Myocyte (in vitro differentiated cells): ENCODE data around the gene HECTD1. TPM values are rescaled to one million over a fixed set of nuclear protein-coding genes. Genes with fewer than 3 reads are reported as not detected.
"Not testable (repeated sequence)": the region's sequence is repeated elsewhere in the genome, so short reads cannot be mapped to it uniquely, and the experiment has no call there.

Experiments used
- DNase-seq: peaks from one replicate; pipeline ENCODE4 v3.0.0-alpha.2; 2012; ENCODE audit warnings: low read depth
- total RNA-seq: library from RNA; depleted of rRNA; stranded (reverse); fragments of >200 nt; gene quantifications from 2 replicates; pipeline ENCODE4 v1.2.3, GENCODE V29; 2014

Gene HECTD1
- total RNA-seq, 1 donor from 2014 or later = 221 TPM

DNA sequence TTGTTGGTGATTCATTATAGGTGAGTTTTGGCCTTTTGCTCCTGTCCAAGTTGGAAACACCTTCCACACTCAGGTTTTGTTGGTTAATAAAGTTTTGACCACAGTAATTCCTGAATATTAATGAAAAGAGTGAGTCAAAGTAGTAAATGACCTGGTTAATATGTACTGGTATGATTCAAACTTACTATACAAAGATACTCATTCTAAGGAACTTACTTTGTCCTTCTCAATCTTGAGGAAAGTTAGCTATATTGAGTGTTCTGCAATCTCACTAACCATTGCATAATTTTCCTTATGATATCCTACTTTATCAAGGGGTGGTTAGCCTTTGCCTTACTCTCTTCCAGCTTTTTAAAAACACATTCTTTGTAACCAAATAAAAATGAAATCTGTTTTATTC, 20.9 kb upstream of the HECTD1 start:
- no peak for DNase-seq

DNA sequence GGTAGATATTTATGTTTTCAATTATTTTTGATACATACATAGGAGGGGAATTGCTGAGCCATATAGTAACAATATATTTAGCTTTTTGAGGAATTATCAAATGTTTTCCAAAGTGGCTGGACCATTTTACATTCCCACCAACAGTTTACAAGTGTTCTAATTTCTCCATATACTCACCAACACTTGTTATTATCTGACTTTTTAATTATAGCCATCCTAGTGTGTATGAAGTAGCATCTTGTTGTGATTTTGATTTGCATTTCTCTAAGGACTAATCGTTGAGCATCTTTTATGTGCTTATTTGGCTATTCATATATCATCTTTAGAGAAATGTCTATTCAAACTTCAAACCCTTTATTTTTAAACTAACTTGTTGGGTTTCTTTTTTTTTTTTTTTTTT, 17.2 kb upstream of the HECTD1 start:
- no peak for DNase-seq

DNA sequence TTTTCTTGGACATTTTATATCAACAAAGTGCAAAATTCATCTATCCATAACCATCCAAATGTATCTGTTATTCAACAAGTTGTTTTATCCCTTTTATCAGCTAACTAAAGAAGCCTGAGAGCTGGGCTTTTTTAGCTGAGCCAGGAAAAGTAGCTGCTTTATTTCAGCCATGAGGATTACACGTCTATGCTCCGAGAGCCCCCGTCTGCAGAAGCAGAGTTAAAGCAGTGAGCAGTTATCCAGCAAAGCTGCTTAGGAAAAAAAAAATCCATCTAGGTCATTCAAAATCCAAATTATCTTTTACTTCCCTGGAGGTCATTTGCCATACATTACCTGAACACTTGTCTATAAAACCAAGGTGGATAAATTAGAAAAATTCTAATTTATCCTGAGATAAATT, 15.7 kb upstream of the HECTD1 start:
- DNase-seq = no peak

DNA sequence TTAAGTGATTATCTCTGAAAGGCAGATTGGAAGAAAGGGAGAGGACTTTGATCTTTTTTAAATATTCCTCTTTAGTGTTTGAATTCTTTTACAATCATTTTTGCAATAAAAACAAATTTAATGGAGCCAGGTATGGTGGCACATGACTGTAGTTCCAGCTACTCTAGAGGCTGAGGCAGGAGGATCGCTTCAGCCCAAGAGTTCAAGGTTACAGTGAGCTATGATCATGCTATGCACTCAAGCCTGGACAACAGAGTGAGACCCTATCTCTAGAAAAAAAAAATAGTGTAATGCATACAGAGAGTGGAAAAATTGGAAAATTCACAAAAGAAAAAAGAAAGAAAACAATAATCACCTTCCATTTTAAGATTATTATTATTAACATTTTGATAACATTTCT, 15.2 kb upstream of the HECTD1 start:
- DNase-seq = no peak

DNA sequence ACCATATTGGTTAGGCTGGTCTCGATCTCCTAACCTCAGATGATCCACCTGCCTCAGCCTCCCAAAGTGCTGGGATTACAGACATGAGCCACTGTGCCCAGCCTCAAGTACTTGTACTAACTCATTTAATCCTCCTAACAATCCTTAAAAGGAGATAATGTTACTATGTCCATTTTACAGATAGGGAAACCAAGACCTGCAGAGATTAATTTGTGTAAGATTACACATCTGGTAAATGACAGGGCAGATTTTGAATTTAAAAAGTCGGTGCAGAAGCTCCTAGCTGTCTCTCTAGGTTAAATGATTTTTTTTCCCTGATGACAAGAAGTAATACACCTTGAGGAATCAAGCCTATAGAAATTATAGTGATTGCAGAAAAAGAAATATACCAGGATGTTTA, 13.7 kb upstream of the HECTD1 start:
- no peak for DNase-seq

DNA sequence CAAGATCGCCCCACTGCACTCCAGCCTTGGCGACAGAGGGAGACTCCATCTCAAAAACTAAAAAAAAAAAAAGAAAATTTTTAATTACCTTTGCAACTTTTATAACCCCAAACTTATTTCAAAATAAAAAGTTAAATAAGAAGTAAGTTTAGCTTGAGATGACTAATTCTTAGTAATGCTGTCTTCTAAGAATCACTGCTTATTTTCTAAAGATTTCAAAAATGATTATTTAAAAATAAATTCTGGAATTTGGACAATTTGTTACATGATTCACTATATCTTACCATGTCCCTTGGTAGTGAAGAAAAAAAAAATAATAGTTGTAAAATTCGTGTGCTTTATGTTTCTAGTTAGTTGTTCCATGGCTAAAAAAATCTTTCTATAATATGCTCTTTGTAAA, 11.6 kb upstream of the HECTD1 start:
- DNase-seq = no peak

DNA sequence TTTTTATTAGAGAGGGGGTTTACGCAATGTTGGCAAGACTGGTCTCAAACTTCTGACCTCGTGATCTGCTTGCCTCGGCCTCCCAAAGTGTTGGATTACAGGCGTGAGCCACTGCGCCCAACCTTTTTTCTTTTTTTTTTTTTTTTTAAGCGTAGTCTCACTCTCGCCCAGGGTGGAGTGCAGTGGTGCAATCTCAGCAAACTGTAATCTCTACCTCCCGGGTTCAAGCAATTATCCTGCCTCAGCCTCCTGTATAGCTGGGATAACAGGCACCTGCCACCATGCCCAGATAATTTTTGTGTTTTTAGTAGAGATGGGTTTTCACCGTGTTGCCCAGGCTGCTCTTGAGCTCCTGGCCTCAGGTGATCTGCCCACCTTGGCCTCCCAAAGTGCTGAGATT, 8.8 kb upstream of the HECTD1 start:
- no peak for DNase-seq

DNA sequence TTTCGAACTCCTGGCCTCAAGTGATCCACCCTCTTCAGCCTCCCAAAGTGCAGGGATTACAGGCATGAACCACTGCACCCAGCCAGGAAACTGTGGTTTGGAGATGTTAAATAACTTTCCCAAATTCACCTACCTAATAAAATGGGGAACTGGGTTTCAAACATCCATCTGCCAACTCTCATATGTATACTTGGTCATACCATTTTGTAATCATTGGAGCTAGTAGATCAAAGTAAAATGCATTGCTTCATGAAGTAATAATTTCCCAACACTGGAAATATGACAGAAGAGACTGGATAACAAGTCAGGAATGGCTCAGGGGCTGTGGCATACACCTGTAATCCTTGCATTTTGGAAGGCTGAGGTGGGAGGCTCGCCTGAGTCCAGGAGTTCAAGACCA, 5.3 kb upstream of the HECTD1 start:
- DNase-seq = no peak

DNA sequence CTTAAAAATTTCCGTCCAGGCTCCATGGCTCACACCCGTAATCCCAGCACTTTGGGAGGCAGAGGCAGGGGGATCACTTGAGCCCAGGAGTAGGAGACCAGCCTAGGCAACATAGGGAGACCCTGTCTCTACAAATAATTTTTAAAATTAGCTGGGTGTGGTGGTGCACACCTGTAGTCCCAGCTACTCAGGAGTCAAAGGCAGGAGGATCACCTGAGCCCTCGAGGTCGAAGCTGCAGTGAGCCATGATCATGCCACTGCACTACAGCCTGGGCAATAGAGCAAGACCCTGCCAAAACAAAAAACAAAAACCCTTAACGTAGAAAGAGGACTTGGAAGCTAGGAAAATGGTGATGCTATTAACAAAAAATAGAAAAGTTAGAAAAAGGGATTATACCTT, 2.0 kb upstream of the HECTD1 start:
- DNase-seq = no peak

DNA sequence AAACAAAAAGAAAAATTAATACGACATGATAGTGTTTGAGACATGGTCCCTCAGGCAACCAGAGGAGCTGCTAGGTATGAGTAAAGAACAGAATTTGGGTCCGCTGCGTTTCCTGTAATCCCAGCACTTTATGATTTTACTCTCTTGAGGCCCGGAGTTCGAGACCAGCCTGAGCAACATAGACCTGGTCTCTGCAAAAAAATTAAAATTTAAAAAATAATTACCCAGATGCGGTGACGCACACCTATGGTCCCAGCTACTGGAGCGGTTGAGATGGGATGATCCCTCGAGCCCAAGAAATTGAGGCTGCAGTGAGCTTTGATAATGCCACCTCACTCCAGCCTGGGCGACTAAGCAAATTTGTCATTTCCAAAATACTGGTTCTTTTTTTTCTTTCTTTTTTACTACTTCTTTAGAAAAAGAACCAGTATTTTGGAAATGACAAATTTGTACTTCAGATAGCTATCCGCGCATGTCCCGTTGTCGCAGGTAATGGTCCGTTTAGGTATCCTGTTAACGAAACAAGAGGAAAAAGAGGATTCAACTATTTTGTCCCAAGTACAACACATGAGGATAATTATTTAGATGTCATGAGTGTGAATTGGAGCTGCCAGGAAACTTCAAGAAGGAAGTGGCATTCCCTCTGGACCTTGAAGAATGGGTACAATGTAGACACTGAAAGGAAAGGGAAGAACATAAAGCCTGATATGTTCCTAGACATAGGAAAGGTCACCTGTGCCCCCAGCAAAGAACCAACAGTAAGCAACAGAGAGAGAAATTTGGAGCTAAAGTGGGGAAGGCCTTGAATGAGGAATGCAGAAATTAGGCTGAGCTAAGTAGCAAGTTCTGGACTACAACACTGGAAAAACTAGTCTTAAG, 1.2 kb upstream of the HECTD1 start:
- no peak for DNase-seq

DNA sequence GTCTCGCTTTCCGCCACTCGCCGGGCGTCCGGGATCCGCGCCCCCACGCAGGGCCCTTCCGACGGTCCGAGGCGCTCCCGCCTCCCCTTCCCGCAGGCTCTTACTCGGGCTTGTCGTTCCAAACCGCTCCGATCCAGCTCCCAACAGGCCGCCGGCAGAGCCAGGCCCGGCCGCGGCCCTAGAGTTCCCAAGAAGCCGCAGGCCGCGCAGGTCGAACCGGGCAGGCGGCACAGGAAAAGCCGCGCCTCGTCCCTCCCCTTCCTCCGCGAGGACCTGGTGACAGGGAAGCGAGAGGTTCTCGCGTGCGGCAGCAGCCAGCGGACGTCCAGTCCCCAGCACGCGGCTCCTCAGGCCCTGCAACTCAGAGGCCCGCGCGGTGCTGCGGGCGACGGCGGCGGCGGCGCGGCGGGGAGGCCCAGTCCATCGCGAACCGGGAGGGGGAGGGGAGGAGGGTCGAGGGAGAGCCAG, 272 bp downstream of the HECTD1 start:
- DNase-seq = no peak

DNA sequence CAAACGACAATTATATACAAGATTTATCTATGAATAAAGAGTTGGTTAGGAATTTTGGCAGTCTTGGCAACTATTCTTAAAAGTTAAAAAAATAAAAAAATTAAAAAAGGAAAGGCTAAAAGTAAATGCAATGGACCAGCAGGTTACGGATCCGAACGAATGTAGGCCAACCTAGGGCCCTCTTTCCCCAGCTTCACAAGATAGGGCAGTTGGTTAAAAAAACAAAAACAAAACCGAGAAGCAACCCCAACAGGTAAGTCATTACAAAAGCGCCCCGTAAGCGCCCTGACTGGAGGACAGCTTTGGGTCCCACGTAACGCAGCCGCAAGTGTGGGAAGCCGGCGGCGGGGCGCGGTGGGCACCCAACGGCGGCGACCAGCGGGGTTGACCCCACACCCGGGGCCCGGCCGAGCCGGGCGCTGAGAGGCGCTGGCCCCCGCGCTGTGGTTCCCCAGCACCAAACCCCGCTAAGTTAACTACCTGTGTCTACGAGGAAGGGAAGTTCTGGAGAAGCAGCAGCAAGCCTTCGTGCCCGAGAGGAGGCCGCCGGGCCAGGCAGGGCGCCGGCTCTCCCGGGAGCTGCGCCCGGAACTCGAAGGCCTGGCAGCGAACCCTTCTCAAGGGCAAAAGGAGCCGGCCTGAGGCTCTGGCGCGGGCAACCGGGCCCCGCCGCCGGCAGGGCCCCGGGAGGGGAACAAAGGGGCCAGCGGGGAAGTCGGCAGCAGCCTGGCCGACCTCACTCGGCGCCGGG, 882 bp downstream of the HECTD1 start:
- DNase-seq = no peak

DNA sequence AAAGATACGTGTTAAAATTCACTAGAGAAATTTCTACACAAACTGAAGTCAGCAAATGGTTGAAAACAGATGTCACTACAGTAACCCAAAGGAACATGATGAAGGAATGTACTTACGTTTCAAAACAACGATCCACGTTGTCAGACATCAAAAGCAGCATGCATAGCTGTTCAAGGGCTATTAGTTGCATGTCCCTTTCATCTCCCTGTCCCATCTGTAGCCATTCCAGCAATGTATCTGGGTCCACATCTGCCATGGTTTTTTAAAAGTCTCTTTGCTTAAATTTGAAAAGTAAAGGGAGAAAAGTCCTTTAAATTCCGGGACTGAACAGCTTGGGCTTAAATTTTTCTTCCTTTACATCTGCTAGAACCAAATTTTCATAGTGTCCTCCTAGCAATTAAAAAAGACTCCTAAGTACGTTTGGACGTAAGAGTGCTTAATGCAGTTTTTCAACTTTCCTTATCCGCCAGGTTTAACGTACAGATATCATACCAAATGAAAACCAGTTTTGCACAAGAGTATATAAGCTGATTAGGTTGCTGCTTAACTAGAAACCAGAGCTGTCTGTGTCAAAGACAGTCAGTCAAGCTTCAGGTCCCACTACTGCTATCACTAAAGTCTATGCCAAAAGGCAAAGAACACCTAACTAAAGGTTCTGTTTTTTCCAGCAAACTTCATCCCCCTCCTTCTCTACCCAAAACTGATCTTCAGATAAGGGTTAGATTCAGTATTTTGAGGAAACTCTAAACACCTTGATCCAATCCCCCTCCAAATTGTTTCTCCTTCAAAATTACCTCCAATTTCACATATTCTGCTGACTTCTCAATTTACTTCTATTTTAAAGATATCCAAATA, 1.7 kb downstream of the HECTD1 start:
- peak; percentile 44 for DNase-seq

DNA sequence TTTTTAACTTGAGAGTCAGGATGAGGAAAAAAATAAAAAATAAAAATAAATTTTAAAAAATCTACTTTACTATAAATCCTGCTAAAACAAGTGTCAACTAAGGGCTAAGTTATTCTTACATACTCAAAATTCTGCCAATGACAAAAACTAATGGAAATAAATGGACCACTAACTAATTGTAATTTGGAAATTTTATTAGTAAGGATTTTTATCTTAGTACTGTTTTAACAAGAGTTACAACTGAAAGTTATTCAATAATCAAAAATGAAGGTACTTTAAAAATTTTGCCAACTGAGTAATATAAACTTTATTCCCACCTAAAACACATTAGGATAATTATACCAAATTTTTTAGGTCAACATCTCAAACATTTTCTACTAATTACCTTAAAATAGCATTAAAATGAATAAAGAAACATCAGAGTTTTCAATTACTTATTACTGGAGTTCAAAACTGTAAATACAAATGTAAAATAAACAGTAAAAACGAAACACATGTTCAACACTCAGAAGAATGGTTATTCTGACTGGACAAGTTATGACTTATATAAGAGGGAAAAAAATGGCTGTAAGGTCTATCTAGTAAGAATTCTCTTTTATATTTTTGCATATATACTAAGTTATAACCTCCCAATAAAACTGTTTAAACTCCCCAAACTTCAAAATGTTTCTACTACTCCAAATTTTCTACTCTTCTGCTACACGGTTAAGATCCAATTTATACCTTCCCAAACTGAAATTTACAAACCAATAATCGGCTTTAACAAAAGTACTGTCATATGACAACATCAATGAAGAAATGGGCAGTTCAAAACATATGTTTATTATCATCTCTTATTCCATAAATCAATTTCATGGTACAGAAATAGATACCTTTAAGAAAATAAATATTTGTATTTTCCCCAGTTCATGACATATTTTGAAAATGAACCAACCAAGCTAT, 2.7 kb downstream of the HECTD1 start:
- DNase-seq = no peak

DNA sequence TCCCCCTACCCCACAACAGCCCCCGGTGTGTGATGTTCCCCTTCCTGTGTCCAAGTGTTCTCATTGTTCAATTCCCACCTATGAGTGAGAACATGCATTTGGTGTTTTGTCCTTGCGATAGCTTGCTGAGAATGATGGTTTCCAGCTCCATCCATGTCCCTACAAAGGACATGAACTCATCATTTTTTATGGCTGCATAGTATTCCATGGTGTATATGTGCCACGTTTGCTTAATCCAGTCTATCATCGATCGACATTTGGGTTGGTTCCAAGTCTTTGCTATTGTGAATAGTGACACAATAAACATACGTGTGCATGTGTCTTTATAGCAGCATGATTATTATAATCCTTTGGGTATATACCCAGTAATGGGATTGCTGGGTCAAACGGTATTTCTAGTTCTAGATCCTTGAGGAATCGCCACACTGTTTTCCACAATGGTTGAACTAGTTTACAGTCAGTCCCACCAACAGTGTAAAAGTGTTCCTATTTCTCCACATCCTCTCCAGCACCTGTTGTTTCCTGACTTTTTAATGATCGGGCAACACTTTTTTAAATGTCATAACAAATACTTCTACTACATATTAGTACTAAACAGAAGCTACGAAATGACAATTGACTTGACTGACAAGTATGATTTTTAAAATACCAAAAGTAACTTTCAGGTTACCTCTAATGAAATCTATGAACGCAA, 3.5 kb downstream of the HECTD1 start:
- DNase-seq = not testable (repeated sequence)

DNA sequence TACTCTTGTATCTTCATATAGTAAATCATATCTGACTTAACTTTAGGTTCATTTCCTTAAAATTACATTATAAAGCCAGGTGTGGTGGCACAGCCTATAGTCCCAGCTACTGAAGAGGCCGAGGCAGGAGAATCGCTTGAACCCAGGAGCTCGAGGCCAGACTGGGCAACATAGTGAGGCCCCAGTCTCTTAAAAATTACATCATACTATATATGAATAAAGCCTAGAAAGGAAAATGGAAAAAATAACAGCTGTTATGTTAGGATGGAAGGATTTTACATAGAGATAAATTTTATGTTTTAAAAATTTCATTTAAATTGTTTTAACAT, 4.2 kb downstream of the HECTD1 start:
- DNase-seq = no peak

DNA sequence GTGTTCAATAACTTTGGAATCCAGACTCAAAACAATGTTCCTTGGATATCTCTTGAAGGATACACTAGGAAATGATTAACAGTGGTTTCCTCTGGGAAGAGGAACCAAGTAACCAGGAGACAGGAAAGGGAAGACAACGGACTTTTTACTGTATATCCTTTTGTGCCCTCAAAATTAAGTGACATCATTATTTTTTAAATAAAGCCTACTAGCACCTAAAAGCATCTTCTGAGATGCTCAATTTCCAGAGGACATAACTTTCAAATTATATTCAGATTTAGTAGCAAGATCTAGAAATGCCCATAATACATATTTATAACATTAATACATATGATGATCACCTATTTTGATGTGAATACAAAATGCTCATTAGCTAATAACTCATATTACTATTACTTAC, 6.5 kb downstream of the HECTD1 start:
- DNase-seq = no peak

DNA sequence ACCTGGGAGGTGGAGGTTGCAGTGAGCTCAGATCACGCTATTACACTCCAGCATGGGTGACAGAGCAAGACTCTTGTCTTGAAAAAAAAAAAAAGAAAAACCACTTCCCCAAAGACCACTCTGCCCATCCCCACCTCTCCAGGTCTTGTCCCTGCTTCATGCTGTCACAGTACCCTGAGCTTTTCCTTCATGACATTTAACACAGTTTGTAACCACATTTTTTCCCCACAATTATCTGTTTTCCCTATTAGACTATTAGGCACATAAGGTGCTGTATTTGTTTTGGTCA, 6.9 kb downstream of the HECTD1 start:
- DNase-seq = no peak

DNA sequence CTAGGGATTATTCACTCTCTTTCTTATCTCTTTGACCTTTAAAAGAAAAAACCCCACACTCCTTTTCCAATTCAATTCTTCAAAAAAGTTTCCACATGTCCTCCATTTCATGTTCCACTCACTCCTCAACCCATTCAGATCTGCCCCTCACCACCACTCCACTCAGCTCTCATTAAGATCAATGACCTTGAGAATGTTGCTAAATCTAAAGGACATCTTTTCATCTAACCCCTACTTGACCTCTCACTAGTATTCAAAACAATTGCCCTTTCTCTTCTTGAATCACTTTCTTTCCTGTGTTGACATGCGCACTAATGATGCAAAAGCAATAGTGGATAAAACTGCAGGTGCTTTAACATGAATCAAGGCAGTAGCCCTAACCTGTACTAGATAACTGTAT, 9.9 kb downstream of the HECTD1 start:
- no peak for DNase-seq

DNA sequence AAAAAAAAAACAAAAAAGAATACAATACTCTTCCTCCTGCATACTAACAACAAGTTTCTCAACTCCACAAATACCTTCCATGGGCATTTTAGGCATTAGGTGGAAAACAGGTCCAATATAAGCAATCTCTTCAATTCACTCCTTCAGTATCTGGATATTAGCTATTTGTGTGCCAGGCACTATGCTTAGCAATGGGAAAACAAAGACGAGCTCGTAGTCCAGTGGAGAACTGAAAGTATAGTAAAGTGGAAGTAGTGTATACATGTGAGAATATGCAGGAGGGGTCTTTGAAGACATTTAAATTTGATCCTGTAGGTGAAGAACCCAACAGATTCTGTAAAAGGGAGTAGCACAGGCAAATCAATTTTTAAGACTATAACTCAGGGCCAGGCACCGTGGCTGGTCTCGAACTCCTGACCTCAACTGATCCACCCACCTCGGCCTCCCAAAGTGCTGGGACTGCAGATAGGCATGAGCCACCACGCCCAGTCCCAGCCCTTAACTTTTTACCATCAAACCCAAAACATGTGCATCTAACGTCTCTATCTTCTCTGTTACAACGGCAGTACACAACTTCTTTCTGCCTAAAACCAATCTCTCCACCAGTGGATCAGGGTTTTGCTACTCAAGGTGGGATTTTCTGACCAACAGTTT, 10.6 kb downstream of the HECTD1 start:
- DNase-seq = no peak
